WERI-Rb-1 (cell line): ENCODE results near the gene LRCOL1.

Source experiments
- DNase-seq: peaks from one replicate; pipeline ENCODE4 v3.0.0-alpha.2; 2020
- H3K27ac ChIP-seq: fragments of 250-450 bp; sonication (Bioruptor Pico); 2 replicates; pipeline ENCODE4 v1.5.1; 2020; ENCODE audit warnings: mild to moderate bottlenecking, moderate library complexity
- H3K27me3 ChIP-seq: fragments of 250-450 bp; sonication (Bioruptor Pico); 2 replicates; pipeline ENCODE4 v1.5.1; 2021; ENCODE audit warnings: mild to moderate bottlenecking, low read depth, moderate library complexity; ENCODE audit not compliant: insufficient read depth, severe bottlenecking
- H3K36me3 ChIP-seq: fragments of 250-450 bp; sonication (Bioruptor Pico); 2 replicates; pipeline ENCODE4 v1.5.1; 2020; ENCODE audit warnings: mild to moderate bottlenecking, moderate library complexity
- H3K4me3 ChIP-seq: 2 replicates; pipeline ENCODE4 v1.5.1; 2011; ENCODE audit warnings: low read depth, mild to moderate bottlenecking, control low read depth, low read length
- H3K9me3 ChIP-seq: fragments of 250-450 bp; sonication (Bioruptor Pico); 2 replicates; pipeline ENCODE4 v1.5.1; 2021; ENCODE audit warnings: mild to moderate bottlenecking, moderate library complexity; ENCODE audit not compliant: severe bottlenecking
- CTCF ChIP-seq: IDR thresholded peaks from 2 replicates; pipeline ENCODE4 v1.5.1; 2011; ENCODE audit warnings: low read depth, mild to moderate bottlenecking, control low read depth, inconsistent platforms, low read length

LRCOL1 gene

DNA sequence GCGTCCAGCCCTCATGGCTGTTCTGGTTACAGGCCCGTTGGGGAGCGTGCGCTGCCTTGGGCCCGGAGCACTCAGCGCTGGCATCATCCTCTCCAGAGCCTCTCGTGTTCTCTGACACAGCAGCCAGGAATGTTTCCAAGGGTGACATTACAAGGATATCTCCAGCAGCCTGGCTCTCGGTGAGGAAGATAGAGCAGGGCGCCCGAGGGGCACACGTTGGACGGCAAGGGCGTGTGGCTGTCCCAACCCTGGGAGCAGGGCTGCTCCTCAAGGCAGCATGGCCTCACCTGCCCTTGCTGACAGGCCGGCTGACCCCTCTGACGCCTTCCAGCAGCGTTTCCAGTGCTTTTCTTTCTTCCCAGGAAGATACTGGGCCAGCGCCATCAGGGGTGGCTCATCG, 14.4 kb downstream of the LRCOL1 start:
- no peak for TF ChIP-seq CTCF
- Histone ChIP-seq H3K36me3 (no peaks in the 10 kb centered on the region), H3K27ac (no peak overlapping the region), H3K4me3 (no peak overlapping the region), H3K27me3 (no peaks in the 10 kb centered on the region), H3K9me3 (no peaks in the 10 kb centered on the region)
- no peak for DNase-seq

DNA sequence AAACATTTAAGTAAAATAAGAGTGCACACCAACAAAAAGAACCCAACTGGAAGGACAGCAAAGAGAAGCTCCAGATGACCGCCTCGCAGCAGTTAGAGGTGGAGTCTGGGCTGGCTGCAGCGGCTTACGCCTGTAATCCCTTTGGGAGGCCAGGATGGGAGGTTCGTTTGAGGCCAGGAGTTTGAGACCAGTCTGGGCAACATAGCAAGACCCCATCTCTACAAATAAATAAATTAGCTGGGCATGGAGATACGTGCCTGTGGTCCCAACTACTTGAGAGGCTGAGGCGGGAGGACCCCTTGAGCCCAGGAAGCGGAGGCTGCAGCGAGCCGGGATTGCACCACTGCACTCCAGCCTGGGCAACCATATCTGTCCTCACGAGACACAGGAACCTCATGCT, 15.2 kb downstream of the LRCOL1 start:
- DNase-seq, result no peak
- H3K9me3 ChIP-seq, result no peaks in the 10 kb centered on the region

DNA sequence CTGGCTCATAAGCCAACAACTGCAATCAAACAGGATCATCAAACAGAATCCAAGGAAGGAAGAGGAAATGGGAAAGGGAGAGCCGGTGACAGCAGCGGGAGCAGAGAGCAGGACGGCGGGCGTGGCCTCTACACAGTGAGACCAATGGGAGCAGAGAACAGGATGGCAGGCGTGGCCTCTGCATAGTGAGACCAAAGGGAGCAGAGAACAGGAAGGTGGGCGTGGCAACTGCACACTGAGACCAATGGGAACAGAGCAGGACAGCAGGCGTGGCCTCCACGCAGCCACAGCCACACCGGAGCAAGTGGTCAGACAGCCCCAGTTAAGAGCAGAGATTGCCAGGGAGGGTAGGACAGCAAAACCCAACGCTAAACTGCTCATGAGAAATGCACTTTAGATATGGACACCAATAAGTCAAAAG, 16.4 kb downstream of the LRCOL1 start:
- TF ChIP-seq CTCF, result no peak
- no peak overlapping the region; the same call in 1 of the 2 replicates for H3K27ac ChIP-seq
- H3K36me3 ChIP-seq, result no peaks in the 10 kb centered on the region
- DNase-seq, result peak; percentile 98
- no peaks in the 10 kb centered on the region for H3K27me3 ChIP-seq
- peak overlapping the region; percentile 30 for H3K4me3 ChIP-seq
- H3K9me3 ChIP-seq, result no peaks in the 10 kb centered on the region

More for the DNA sequence above, 15.2 kb downstream of the LRCOL1 start:
- Histone ChIP-seq H3K36me3 (no peaks in the 10 kb centered on the region), H3K27ac (no peak overlapping the region), H3K27me3 (no peaks in the 10 kb centered on the region), H3K4me3 (no peak overlapping the region)
- TF ChIP-seq CTCF, result no peak

DNA sequence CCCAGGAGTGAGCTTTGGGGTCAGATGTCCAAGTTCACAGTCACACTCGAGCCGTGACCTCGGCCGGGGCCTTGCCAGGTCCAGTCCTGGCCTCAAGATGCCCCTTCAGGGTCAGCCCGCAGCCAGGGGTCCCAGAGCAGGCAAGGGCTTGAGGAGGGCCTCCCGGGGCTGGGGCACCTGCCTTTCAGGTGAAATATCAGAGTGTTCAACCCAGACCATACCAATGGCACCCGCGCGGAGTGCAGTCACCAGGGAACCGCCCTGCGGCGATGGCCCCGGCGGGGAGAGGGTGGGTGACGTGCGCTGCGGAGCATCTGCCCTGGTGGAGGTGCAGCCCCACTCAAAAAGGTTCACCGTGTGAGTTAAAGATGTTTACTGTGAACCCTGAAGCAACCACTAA, 16.9 kb downstream of the LRCOL1 start:
- no peak overlapping the region; the same call in 1 of the 2 replicates for H3K27ac ChIP-seq
- no peaks in the 10 kb centered on the region for H3K9me3 ChIP-seq
- DNase-seq, result no peak
- H3K36me3 ChIP-seq, result no peaks in the 10 kb centered on the region
- no peaks in the 10 kb centered on the region for H3K27me3 ChIP-seq
- no peak for TF ChIP-seq CTCF
- H3K4me3 ChIP-seq, result peak overlapping the region; percentile 30

GRCh38 chr12:132593071-132593470, 17.3 kb downstream of the LRCOL1 start:
- Histone ChIP-seq H3K36me3 (no peaks in the 10 kb centered on the region), H3K27me3 (no peaks in the 10 kb centered on the region), H3K27ac (no peak overlapping the region), H3K4me3 (no peak overlapping the region), H3K9me3 (no peaks in the 10 kb centered on the region)
- no peak for DNase-seq
- no peak for TF ChIP-seq CTCF

DNA sequence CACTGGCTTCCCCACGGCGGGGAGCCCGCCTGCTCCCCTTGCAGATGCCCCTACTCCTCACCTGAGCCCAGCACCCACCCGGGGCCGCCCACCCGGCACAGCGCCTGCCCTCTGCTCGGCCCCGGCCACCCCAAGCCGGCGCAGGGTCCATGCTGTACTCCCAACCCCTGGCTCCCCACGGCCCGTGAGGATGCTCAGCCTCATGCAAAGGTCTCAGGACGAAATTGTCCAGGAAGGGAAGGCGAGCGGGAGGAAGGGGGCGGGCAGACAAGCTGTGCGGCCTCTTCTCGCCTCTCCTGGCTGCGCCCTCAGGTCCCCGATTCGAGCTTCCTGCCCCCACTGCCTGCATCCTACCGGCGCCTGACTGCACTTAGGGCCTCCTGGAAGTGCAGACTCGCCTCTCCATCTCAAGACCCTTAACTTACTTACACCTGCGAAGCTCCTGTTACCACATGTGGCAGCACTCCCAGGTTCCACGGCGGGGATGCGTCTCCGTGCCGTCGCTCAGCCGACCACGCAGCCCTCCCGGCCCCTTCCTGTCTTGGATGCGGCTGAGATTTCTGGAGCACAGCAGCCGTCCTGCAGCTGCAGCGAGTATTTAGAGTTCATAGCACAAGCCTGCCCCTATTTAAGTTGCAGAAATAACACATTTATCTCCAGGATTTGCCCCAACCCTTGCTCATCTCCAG, 18.0 kb downstream of the LRCOL1 start:
- DNase-seq, result no peak
- TF ChIP-seq CTCF, result no peak
- no peak overlapping the region for H3K4me3 ChIP-seq
- no peaks in the 10 kb centered on the region for H3K36me3 ChIP-seq
- H3K9me3 ChIP-seq, result no peaks in the 10 kb centered on the region
- no peaks in the 10 kb centered on the region for H3K27me3 ChIP-seq
- no peak overlapping the region for H3K27ac ChIP-seq
